Measurements from ENCODE around the gene NPAS3.

Gene NPAS3

GRCh38 chr14:33682760-33683159, 744.1 kb downstream of the NPAS3 start (continued):
- TF ChIP-seq ZSCAN18 (tag by site-specific recombination; IDR thresholded peaks at IDR 0.05) (no peak), ZNF37A (tag by site-specific recombination; IDR thresholded peaks at IDR 0.05) (no peak), ZNF184 (tag by site-specific recombination; IDR thresholded peaks at IDR 0.05) (no peak), PRDM10 (tag by site-specific recombination; IDR thresholded peaks at IDR 0.05) (no peak), ZNF23 (tag by site-specific recombination; IDR thresholded peaks at IDR 0.05; ENCODE audit: borderline replicate concordance) (no peak), ZBTB6 (tag by site-specific recombination; IDR thresholded peaks at IDR 0.05) (no peak)

GRCh38 chr14:33685026-33685425, 746.3 kb downstream of the NPAS3 start:
- Histone ChIP-seq H3K4me3 (ENCODE audit: low read depth, low read length) (no peak overlapping the region), H3K27ac (ENCODE audit: extremely low read depth, low read depth, low read length) (no peak overlapping the region), H3K4me1 (ENCODE audit: control insufficient read depth, insufficient read depth, low read length) (no peaks in the 10 kb centered on the region), H3K9me3 (ENCODE audit: control insufficient read depth, insufficient read depth, low read depth, low read length) (no peaks in the 10 kb centered on the region), H3K36me3 (ENCODE audit: control insufficient read depth in 2 of 2, insufficient read depth in 1 of 2, low read length in 2 of 2) (no peaks in the 10 kb centered on the region)
- CTCF ChIA-PET, result no interaction called here
- TF ChIP-seq MEIS1 (CRISPR knock-in tag; IDR thresholded peaks at IDR 0.05; ENCODE audit: borderline replicate concordance) (no peak), PRDM10 (tag by site-specific recombination; IDR thresholded peaks at IDR 0.05) (no peak), ZNF561 (tag by site-specific recombination; IDR thresholded peaks at IDR 0.05; ENCODE audit: borderline replicate concordance) (no peak), ZNF488 (tag by site-specific recombination; IDR thresholded peaks at IDR 0.05) (no peak), ZNF843 (tag by site-specific recombination; IDR thresholded peaks at IDR 0.05) (no peak), SCRT1 (tag by site-specific recombination; IDR thresholded peaks at IDR 0.05; ENCODE audit: borderline replicate concordance) (no peak), ZBTB6 (tag by site-specific recombination; IDR thresholded peaks at IDR 0.05) (no peak), ZNF837 (tag by site-specific recombination; IDR thresholded peaks at IDR 0.05) (no peak), ZNF623 (tag by site-specific recombination; IDR thresholded peaks at IDR 0.05) (no peak), ZNF670 (tag by site-specific recombination; IDR thresholded peaks at IDR 0.05; ENCODE audit: low read depth) (no peak), ZNF223 (tag by site-specific recombination; IDR thresholded peaks at IDR 0.05) (no peak), BCL11B (tag by site-specific recombination; IDR thresholded peaks at IDR 0.05; ENCODE audit: low read depth) (no peak), ZNF146 (tag by site-specific recombination; IDR thresholded peaks at IDR 0.05) (no peak), OSR2 (tag by site-specific recombination; IDR thresholded peaks at IDR 0.05) (no peak), ZNF692 (tag by site-specific recombination; IDR thresholded peaks at IDR 0.05) (no peak), ZFP41 (tag by site-specific recombination; IDR thresholded peaks at IDR 0.05; ENCODE audit: borderline replicate concordance) (no peak)
- POLR2A ChIA-PET, result no interaction called here
